H1 (cell line): Measurements from ENCODE around the gene CHCHD6. TPM values are rescaled to one million over a fixed set of nuclear protein-coding genes. Genes with fewer than 3 reads are reported as not detected.
A peak's percentile ranks its signal among the peaks of the same experiment; 100 is the strongest.

Experiments
- CTCF ChIA-PET: fragments of 300-600 bp; sonication (Branson Sonifier 250); formaldehyde crosslinking; loops from one replicate; lab custom pipeline; 2021; ENCODE audit not compliant: partially characterized antibody; lab: Charles Lee
- POLR2A ChIA-PET: fragments of 300-600 bp; sonication (Branson Sonifier 250); formaldehyde crosslinking; loops from one replicate; lab custom pipeline; 2021; ENCODE audit warnings: inconsistent platforms; ENCODE audit not compliant: partially characterized antibody; lab: Charles Lee
- DNase-seq, 2 experiments: peaks; one replicate each; pipeline versions ENCODE4 v3.0.0 to v3.0.0-alpha.2; 2010 to 2022; ENCODE audit warnings: low spot score in 2 of 2, low read depth in 1 of 2, mixed read lengths in 1 of 2
- FAIRE-seq: peaks from 2 replicates; lab custom pipeline; 2011; peaks lifted over from hg19 to GRCh38; lab: Jason Lieb, UNC
- H2AFZ ChIP-seq: 2 replicates; pipeline ENCODE4 v1.8.1; 2012; ENCODE audit warnings: low read length, inconsistent platforms
- H2AK5ac ChIP-seq: 2 replicates; pipeline ENCODE4 v1.6.1; 2013; ENCODE audit warnings: low read depth, low read length
- H2BK120ac ChIP-seq: replicated peaks from 2 replicates; pipeline ENCODE3; 2013; ENCODE audit warnings: low read depth, low read length, inconsistent platforms
- H2BK12ac ChIP-seq: 2 replicates; pipeline ENCODE4 v1.6.1; 2013; ENCODE audit warnings: low read depth, low read length
- H2BK15ac ChIP-seq: 2 replicates; pipeline ENCODE4 v1.6.1; 2013; ENCODE audit warnings: low read length
- H2BK20ac ChIP-seq: 2 replicates; pipeline ENCODE4 v1.6.1; 2013; ENCODE audit warnings: low read length
- H2BK5ac ChIP-seq: 2 replicates; pipeline ENCODE4 v1.6.1; 2013; ENCODE audit warnings: low read depth, low read length
- H3K14ac ChIP-seq: 2 replicates; pipeline ENCODE4 v1.6.1; 2013; ENCODE audit warnings: inconsistent platforms; ENCODE audit not compliant: insufficient read length
- H3K18ac ChIP-seq: 2 replicates; pipeline ENCODE4 v1.6.1; 2013; ENCODE audit warnings: low read length; ENCODE audit errors: extremely low read depth
- H3K23ac ChIP-seq: 2 replicates; pipeline ENCODE4 v1.6.1; 2013; ENCODE audit warnings: inconsistent platforms; ENCODE audit not compliant: insufficient read length
- H3K23me2 ChIP-seq: 2 replicates; pipeline ENCODE4 v1.6.1; 2013; ENCODE audit warnings: low read depth, low read length
- H3K27ac ChIP-seq: 2 replicates; pipeline ENCODE4 v1.6.1; 2011; ENCODE audit warnings: low read depth, low read length, inconsistent platforms
- H3K27me3 ChIP-seq, 4 experiments: replicated peaks in 1 of 4; 1 replicate in 1 of 4; 2 replicates in 3 of 4; pipeline versions ENCODE4 v1.6.1 to v1.8.1; 2011 to 2013; ENCODE audit warnings: low read length in 3 of 4, mild to moderate bottlenecking in 3 of 4, inconsistent platforms in 2 of 4, mixed read lengths in 2 of 4, moderate library complexity in 1 of 4; ENCODE audit not compliant: control insufficient read depth in 3 of 4, insufficient read depth in 3 of 4; ENCODE audit errors: extremely low read depth in 1 of 4
- H3K36me3 ChIP-seq, 4 experiments: 2 replicates each; pipeline versions ENCODE4 v1.6.1 to v1.8.1; 2011 to 2013; ENCODE audit warnings: mild to moderate bottlenecking in 4 of 4, low read length in 3 of 4, moderate library complexity in 2 of 4, control low read depth in 1 of 4, inconsistent platforms in 1 of 4; ENCODE audit not compliant: insufficient read depth in 4 of 4, control insufficient read depth in 2 of 4
- H3K4ac ChIP-seq: replicated peaks from 2 replicates; pipeline ENCODE3; 2013; ENCODE audit warnings: low read length, low read depth, mixed read lengths, inconsistent platforms; ENCODE audit not compliant: insufficient read length
- H3K4me1 ChIP-seq, 4 experiments: replicated peaks in 1 of 4; 1 replicate in 1 of 4; 2 replicates in 3 of 4; pipeline versions ENCODE4 v1.6.1 to v1.8.1; 2011 to 2013; ENCODE audit warnings: low read length in 3 of 4, inconsistent platforms in 2 of 4, mixed read lengths in 1 of 4; ENCODE audit not compliant: insufficient read depth in 4 of 4, control insufficient read depth in 3 of 4
- H3K4me2 ChIP-seq, 2 experiments: 2 replicates each; pipeline versions ENCODE4 v1.6.1 to v1.8.1; 2011 to 2013; ENCODE audit warnings: low read depth in 2 of 2, low read length in 2 of 2, control low read depth in 1 of 2, inconsistent platforms in 1 of 2, mild to moderate bottlenecking in 1 of 2; ENCODE audit not compliant: insufficient read depth in 1 of 2
- H3K4me3 ChIP-seq, 4 experiments: fragments of 200-600, 300-600 bp in 1 of 4; sonication (generic), shearing (Covaris generic), sonication (Bioruptor Twin) in 1 of 4; 2 replicates each; pipeline versions ENCODE4 v1.5.1 to v1.8.1; 2011 to 2016; ENCODE audit warnings: low read length in 4 of 4, low read depth in 3 of 4, control low read depth in 2 of 4, inconsistent platforms in 2 of 4, mild to moderate bottlenecking in 2 of 4, mixed read lengths in 1 of 4, moderate library complexity in 1 of 4; ENCODE audit not compliant: insufficient read depth in 2 of 4; ENCODE audit errors: extremely low read depth in 1 of 4
- H3K56ac ChIP-seq: replicated peaks from 2 replicates; pipeline ENCODE3; 2013; ENCODE audit warnings: low read depth, mild to moderate bottlenecking, mixed read lengths, low read length, inconsistent platforms; ENCODE audit not compliant: insufficient read length
- H3K79me1 ChIP-seq: 2 replicates; pipeline ENCODE4 v1.6.1; 2013; ENCODE audit warnings: low read depth, low read length, control low read depth
- H3K79me2 ChIP-seq, 2 experiments: 2 replicates each; pipeline versions ENCODE4 v1.6.1 to v1.8.1; 2012 to 2013; ENCODE audit warnings: low read length in 2 of 2, mild to moderate bottlenecking in 2 of 2, inconsistent platforms in 1 of 2; ENCODE audit not compliant: insufficient read depth in 2 of 2, control insufficient read depth in 1 of 2
- H3K9ac ChIP-seq, 4 experiments: replicated peaks in 1 of 4; 1 replicate in 1 of 4; 2 replicates in 3 of 4; pipeline versions ENCODE4 v1.6.1 to v1.8.1; 2011 to 2013; ENCODE audit warnings: low read depth in 3 of 4, low read length in 3 of 4, control low read depth in 2 of 4, mild to moderate bottlenecking in 2 of 4, moderate library complexity in 2 of 4, inconsistent platforms in 1 of 4; ENCODE audit errors: extremely low read depth in 1 of 4
- H3K9me3 ChIP-seq, 2 experiments: 2 replicates each; pipeline versions ENCODE4 v1.6.1 to v1.8.1; 2012 to 2013; ENCODE audit warnings: mild to moderate bottlenecking in 2 of 2, moderate library complexity in 2 of 2, control low read depth in 1 of 2, inconsistent platforms in 1 of 2, low read depth in 1 of 2, low read length in 1 of 2, mixed read lengths in 1 of 2; ENCODE audit not compliant: insufficient read depth in 2 of 2
- H4K20me1 ChIP-seq, 2 experiments: replicated peaks in 1 of 2; 2 replicates each; pipeline versions ENCODE3 to v1.8.1; 2011 to 2013; ENCODE audit warnings: inconsistent platforms in 2 of 2, low read length in 2 of 2, mild to moderate bottlenecking in 1 of 2; ENCODE audit not compliant: insufficient read depth in 2 of 2, control insufficient read depth in 1 of 2
- H4K5ac ChIP-seq: 2 replicates; pipeline ENCODE4 v1.6.1; 2013; ENCODE audit warnings: low read length, low read depth, mixed read lengths, inconsistent platforms; ENCODE audit not compliant: insufficient read length
- H4K8ac ChIP-seq: 2 replicates; pipeline ENCODE4 v1.8.0; 2013; ENCODE audit warnings: mild to moderate bottlenecking, moderate library complexity, low read length, inconsistent platforms; ENCODE audit not compliant: insufficient read depth; ENCODE audit errors: extremely low read depth
- H4K91ac ChIP-seq: replicated peaks from 2 replicates; pipeline ENCODE3; 2013; ENCODE audit warnings: low read length, mixed read lengths, inconsistent platforms; ENCODE audit not compliant: insufficient read length
- CTBP2 ChIP-seq: IDR thresholded peaks from 2 replicates; pipeline ENCODE4 v1.7.0; 2011; ENCODE audit warnings: borderline replicate concordance, mild to moderate bottlenecking, moderate library complexity, mixed read lengths, low read length; ENCODE audit not compliant: insufficient read depth, insufficient read length
- EP300 ChIP-seq, 2 experiments: IDR thresholded peaks; 1 replicate in 1 of 2; 2 replicates in 1 of 2; pipeline ENCODE4 v1.6.1; 2011 to 2012; ENCODE audit warnings: low read depth in 2 of 2, low read length in 2 of 2, mild to moderate bottlenecking in 2 of 2, borderline replicate concordance in 1 of 2, inconsistent platforms in 1 of 2, moderate library complexity in 1 of 2
- FOSL1 ChIP-seq: IDR thresholded peaks from 2 replicates; pipeline ENCODE4 v1.6.1; 2011; ENCODE audit warnings: mild to moderate bottlenecking, low read depth, low read length, moderate library complexity; ENCODE audit not compliant: insufficient read depth
- HDAC2 ChIP-seq, 2 experiments: fragments of 300-600 bp in 1 of 2; sonication (generic) in 1 of 2; IDR thresholded peaks; 2 replicates each; pipeline ENCODE4 v1.6.1; 2011 to 2012; ENCODE audit warnings: low read depth in 2 of 2, low read length in 2 of 2, mild to moderate bottlenecking in 2 of 2, moderate library complexity in 2 of 2, borderline replicate concordance in 1 of 2, inconsistent platforms in 1 of 2
- POLR2AphosphoS5 ChIP-seq: IDR thresholded peaks from 2 replicates; pipeline ENCODE4 v1.6.1; 2011; ENCODE audit warnings: low read depth, low read length
- RAD21 ChIP-seq, 2 experiments: IDR thresholded peaks in 1 of 2; conservative IDR thresholded peaks in 1 of 2; 2 replicates each; pipeline ENCODE4 v1.6.1; 2011; ENCODE audit warnings: low read depth in 2 of 2, low read length in 2 of 2, improper control_type of control experiment in 1 of 2, inconsistent platforms in 1 of 2, mild to moderate bottlenecking in 1 of 2, moderate library complexity in 1 of 2
- SIX5 ChIP-seq: IDR thresholded peaks from 2 replicates; pipeline ENCODE4 v1.6.1; 2011; ENCODE audit warnings: mild to moderate bottlenecking, low read depth, low read length
- WGBS, 2 experiments: shearing (Covaris generic) in 1 of 2; methylation state at CpG; one replicate each; pipeline versions ENCODE4 v1.1.6 to v1.1.7; 2013 to 2015; ENCODE audit warnings: low lambda C conversion rate in 2 of 2, mixed read lengths in 2 of 2, inconsistent platforms in 1 of 2, low coverage in 1 of 2, missing lambda C conversion rate in 1 of 2; ENCODE audit not compliant: insufficient replicate concordance in 2 of 2, insufficient coverage in 1 of 2, insufficient read length in 1 of 2; ENCODE audit errors: extremely low coverage in 1 of 2, missing lambda C conversion rate in 1 of 2; 5-methylcytosine and 5-hydroxymethylcytosine counted together
- polyA plus RNA-seq, 7 experiments: library from polyadenylated mRNA; depleted of rRNA in 3 of 7; stranded (reverse) in 5 of 7; unstranded in 2 of 7; fragments of >200 nt in 5 of 7; fragments of 200-250 nt in 2 of 7; gene quantifications; 1 replicate in 5 of 7; 2 replicates in 1 of 7; 4 replicates in 1 of 7; pipeline versions ENCODE4 v1.2.1 to v1.2.3, GENCODE V29; 2011 to 2013; ENCODE audit warnings: missing spikeins in 2 of 7, mixed read lengths in 2 of 7
- total RNA-seq: library from RNA; stranded (reverse); fragmentation: NEBNext Ultra II Directional; extraction: Animal tissue kit (Norgen Biotek cat#: 25700); gene quantifications from 2 replicates; pipeline ENCODE4 v1.2.1, GENCODE V29; 2021

CHCHD6 gene
- total and polyA plus RNA-seq, 2 of the 8 experiments (the other 6 are each of a cell fraction or from before 2014, with no cell fraction given) = 32.4 to 37.6 TPM

DNA sequence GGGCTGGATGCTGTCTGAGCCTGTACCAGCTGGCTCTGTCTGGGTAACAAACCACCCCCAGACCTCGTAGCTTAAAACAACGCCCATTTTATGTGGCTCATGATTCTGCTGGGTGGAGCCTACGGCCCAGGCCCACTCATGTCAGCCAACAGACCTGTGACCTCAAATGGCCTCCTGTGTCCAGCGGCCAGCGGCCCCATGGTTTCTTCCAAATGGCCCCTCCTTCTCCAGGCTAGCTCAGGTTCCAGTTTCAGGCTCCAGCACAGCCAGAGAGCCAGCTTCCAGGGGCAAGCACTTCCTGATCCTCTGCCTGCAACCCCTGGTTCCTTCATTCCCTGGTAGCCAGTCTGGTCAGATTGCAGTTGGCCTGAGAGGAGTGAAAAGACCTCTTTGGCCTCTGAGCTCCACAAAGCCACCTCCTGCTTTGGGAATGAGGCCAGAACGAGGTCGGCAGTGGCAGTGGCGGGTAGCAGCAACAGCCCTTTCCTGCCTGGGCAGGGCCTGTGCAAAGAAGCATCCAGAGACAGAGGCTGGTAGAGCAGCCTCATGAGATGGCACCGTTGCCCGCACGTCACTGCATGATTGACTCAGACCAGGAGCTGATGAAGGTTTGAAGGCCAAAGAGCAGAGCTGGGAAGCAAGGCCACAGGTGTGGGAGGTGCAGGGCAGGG, 257.9 kb downstream of the CHCHD6 start:
- Histone ChIP-seq H2BK120ac (no peak overlapping the region), H4K91ac (no peak overlapping the region), H4K20me1 (peaks cover 2 to 3% of the 10 kb centered on the region in 2 experiments), H2BK20ac (no peak overlapping the region), H3K18ac (no peak overlapping the region), H3K4me1 (peaks cover 0 to 10% (median 7%) of the 10 kb centered on the region in 4 experiments; a peak in 3 of 7 replicates), H2BK15ac (no peak overlapping the region), H3K23me2 (no peaks in the 10 kb centered on the region), H3K56ac (no peak overlapping the region), H2BK5ac (peak overlapping the region; percentile 24; the same call in 1 of the 2 replicates), H3K9me3 (no peaks in the 10 kb centered on the region), H2AFZ (no peak overlapping the region), H4K5ac (no peak overlapping the region), H2AK5ac (no peak overlapping the region), H3K4me2 (no peak overlapping the region), H3K14ac (no peak overlapping the region), H3K23ac (no peak overlapping the region), H3K79me1 (no peaks in the 10 kb centered on the region), H3K27ac (no peak overlapping the region), H3K79me2 (no peaks in the 10 kb centered on the region), H3K27me3 (no peaks in the 10 kb centered on the region; a peak in 1 of 7 replicates), H3K9ac (no peak overlapping the region), H3K36me3 (no peaks in the 10 kb centered on the region; a peak in 1 of 8 replicates), H4K8ac (no peak overlapping the region), H3K4me3 (no peak overlapping the region), H2BK12ac (0 out of 2 replicates have a peak overlapping the region, but pooled peaks have one; percentile 9), H3K4ac (no peak overlapping the region)
- CTCF ChIA-PET = interaction anchor here (0.6 to 2.5 kb wide), 11 partner anchors 11 to 951 kb away, joined by 3 to 11 read pairs (median 3); no protein-coding TSS in a partner anchor
- FAIRE-seq = no peak
- 91% methylated on average over 11 of the region's 11 CpGs; no CpG with 5 or more reads in 1 of the 2 experiments for WGBS, 2 experiments
- POLR2A ChIA-PET = no interaction called here
- no peak for DNase-seq
- no peak for TF ChIP-seq HDAC2 (IDR thresholded peaks at IDR 0.05; ENCODE audit: borderline replicate concordance in 1 of 2, low read depth in 2 of 2, low read length in 2 of 2)
- TF ChIP-seq CTBP2 = no peak
- TF ChIP-seq RAD21 (IDR thresholded peaks at IDR 0.05 in 1 of 2, conservative IDR thresholded peaks at IDR 0.05 in 1 of 2; ENCODE audit: low read depth in 2 of 2, low read length in 2 of 2) = no peak
- no peak for TF ChIP-seq FOSL1
- no peak for TF ChIP-seq POLR2AphosphoS5
- TF ChIP-seq SIX5 = no peak
- no peak for TF ChIP-seq EP300 (IDR thresholded peaks at IDR 0.05; ENCODE audit: borderline replicate concordance in 1 of 2, low read depth in 2 of 2, low read length in 2 of 2)
